HG02938 (cell line): ENCODE measurements around the gene RFC5.
"Not testable (repeated sequence)": the region's sequence is repeated elsewhere in the genome, so short reads cannot be mapped to it uniquely, and the experiment has no call there.

ENCODE experiments used
- ATAC-seq: cut with Tn5 transposase; IDR thresholded peaks from one replicate; pipeline ENCODE4 v1.9.1; 2021; ENCODE audit warnings: mild to moderate bottlenecking, moderate library complexity; ENCODE audit not compliant: unreplicated experiment

RFC5 gene

GRCh38 chr12:118070650-118071049 lies 54.1 kb downstream of the RFC5 start:
- ATAC-seq: no peak

- ATAC-seq: no peak
Measured at GRCh38 chr12:118073768-118074167, 57.3 kb downstream of the RFC5 start.

GRCh38 chr12:118081521-118081920 lies 65.0 kb downstream of the RFC5 start:
- not testable (repeated sequence) for ATAC-seq
